ENCODE measurements around the gene SGCG. TPM values are rescaled to one million over a fixed set of nuclear protein-coding genes. Genes with fewer than 3 reads are reported as not detected.

SGCG gene, protein sequence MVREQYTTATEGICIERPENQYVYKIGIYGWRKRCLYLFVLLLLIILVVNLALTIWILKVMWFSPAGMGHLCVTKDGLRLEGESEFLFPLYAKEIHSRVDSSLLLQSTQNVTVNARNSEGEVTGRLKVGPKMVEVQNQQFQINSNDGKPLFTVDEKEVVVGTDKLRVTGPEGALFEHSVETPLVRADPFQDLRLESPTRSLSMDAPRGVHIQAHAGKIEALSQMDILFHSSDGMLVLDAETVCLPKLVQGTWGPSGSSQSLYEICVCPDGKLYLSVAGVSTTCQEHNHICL
- not detected in 2 replicates for total RNA-seq

DNA sequence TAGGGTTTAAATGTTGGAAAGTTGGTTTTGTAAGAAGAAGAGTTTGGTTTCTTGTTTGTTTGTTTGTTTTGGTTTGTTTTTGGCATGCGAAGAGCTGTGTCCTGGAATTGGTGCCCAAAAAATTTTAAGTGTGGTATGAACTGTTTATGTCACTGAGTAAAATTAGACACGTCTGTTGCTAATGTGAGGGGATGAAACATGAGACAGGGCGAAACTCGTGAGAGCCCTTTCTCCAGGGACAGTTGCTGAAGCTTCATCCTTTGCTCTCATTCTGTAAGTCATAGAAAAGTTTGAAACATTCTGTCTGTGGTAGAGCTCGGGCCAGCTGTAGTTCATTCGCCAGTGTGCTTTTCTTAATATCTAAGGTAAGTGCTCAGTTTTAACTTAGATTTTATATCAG is at the start of gene SGCG:
Gene SGCG (plus strand): TSS at position 269 of the 400 bp plus-strand sequence. CDS start 22,716 bp downstream, outside the sequence.

